ENCODE results near the gene C18orf63.
"Not testable (repeated sequence)": the region's sequence is repeated elsewhere in the genome, so short reads cannot be mapped to it uniquely, and the experiment has no call there.

The C18orf63 gene

GRCh38 chr18:74286856-74287255, 28.8 kb upstream of the C18orf63 start:
- no peak for DNase-seq

- DNase-seq = no peak
Measured at GRCh38 chr18:74288041-74288440, 27.6 kb upstream of the C18orf63 start.

GRCh38 chr18:74288730-74289129, 26.9 kb upstream of the C18orf63 start:
- no peak for DNase-seq

- no peak for DNase-seq
Measured at GRCh38 chr18:74289137-74289536, 26.5 kb upstream of the C18orf63 start.

GRCh38 chr18:74290021-74290420, 25.6 kb upstream of the C18orf63 start:
- DNase-seq = no peak

- no peak for DNase-seq
Measured at GRCh38 chr18:74290794-74291471, 24.7 kb upstream of the C18orf63 start.

GRCh38 chr18:74291472-74291770, 24.2 kb upstream of the C18orf63 start:
- DNase-seq = no peak

GRCh38 chr18:74291771-74292540, 23.7 kb upstream of the C18orf63 start, which contains the start of gene CYB5A:
TSS of gene CYB5A (minus strand) at chr18:74291963. CDS start at chr18:74291875, 88 bp downstream.
- peak; percentile 99 for DNase-seq

- no peak for DNase-seq
Measured at GRCh38 chr18:74292541-74292858, 23.1 kb upstream of the C18orf63 start.

- DNase-seq = not testable (repeated sequence)
Measured at GRCh38 chr18:74292982-74293381, 22.7 kb upstream of the C18orf63 start.

- no peak for DNase-seq
Measured at GRCh38 chr18:74294526-74294925, 21.1 kb upstream of the C18orf63 start.

GRCh38 chr18:74299162-74299561, 16.5 kb upstream of the C18orf63 start:
- no peak for DNase-seq

GRCh38 chr18:74299746-74300145, 15.9 kb upstream of the C18orf63 start:
- no peak for DNase-seq

- no peak for DNase-seq
Measured at GRCh38 chr18:74303306-74303705, 12.3 kb upstream of the C18orf63 start.

GRCh38 chr18:74303936-74304335, 11.7 kb upstream of the C18orf63 start:
- DNase-seq = no peak

- DNase-seq = no peak
Measured at GRCh38 chr18:74310411-74310810, 5.2 kb upstream of the C18orf63 start.

- DNase-seq = no peak
Measured at GRCh38 chr18:74311000-74311399, 4.6 kb upstream of the C18orf63 start.

GRCh38 chr18:74314759-74315463, 728 bp upstream of the C18orf63 start:
- DNase-seq = no peak

- DNase-seq = no peak
Measured at GRCh38 chr18:74316257-74317170, 875 bp downstream of the C18orf63 start.

GRCh38 chr18:74326231-74326630, 10.6 kb downstream of the C18orf63 start:
- DNase-seq = no peak

- DNase-seq = not testable (repeated sequence)
Measured at GRCh38 chr18:74326791-74327190, 11.2 kb downstream of the C18orf63 start.

- no peak for DNase-seq
Measured at GRCh38 chr18:74328206-74328605, 12.6 kb downstream of the C18orf63 start.

- DNase-seq = no peak
Measured at GRCh38 chr18:74329688-74330205, 14.1 kb downstream of the C18orf63 start.
